Astrocyte (in vitro differentiated cells and primary cell): ENCODE data around the gene FLT3.
"Not testable (repeated sequence)": the region's sequence is repeated elsewhere in the genome, so short reads cannot be mapped to it uniquely, and the experiment has no call there.

ENCODE experiments used
- EZH2 ChIP-seq: IDR thresholded peaks from 2 replicates; pipeline ENCODE4 v1.6.1; 2012; ENCODE audit warnings: mild to moderate bottlenecking, low read length, inconsistent platforms; ENCODE audit not compliant: insufficient read depth
- TF ChIP-seq, protein P1 (sequence below): IDR thresholded peaks from 2 replicates; pipeline ENCODE4 v1.5.1; 2011; ENCODE audit warnings: low read depth, mild to moderate bottlenecking, inconsistent platforms, low read length, moderate library complexity; ENCODE audit not compliant: insufficient read depth

DNA sequence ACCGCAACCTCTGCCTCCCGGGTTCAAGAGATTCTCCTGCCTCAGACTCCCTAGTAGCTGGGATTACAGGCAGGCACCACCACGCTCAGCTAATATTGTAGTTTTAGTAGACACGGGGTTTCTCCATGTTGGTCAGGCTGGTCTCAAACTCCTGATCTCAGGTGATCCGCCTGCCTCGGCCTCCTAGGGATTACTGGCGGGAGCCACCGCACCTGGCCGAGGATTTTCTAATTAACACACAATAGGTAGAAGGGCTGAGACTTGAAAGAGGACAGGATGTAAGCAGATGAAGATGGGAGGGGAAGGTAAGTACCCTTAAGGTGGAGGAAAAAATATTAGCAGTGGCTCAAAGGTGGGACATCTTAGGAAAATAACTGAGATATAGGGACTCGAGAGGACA is 41.2 kb upstream of the FLT3 start:
- TF ChIP-seq, protein P1, sequence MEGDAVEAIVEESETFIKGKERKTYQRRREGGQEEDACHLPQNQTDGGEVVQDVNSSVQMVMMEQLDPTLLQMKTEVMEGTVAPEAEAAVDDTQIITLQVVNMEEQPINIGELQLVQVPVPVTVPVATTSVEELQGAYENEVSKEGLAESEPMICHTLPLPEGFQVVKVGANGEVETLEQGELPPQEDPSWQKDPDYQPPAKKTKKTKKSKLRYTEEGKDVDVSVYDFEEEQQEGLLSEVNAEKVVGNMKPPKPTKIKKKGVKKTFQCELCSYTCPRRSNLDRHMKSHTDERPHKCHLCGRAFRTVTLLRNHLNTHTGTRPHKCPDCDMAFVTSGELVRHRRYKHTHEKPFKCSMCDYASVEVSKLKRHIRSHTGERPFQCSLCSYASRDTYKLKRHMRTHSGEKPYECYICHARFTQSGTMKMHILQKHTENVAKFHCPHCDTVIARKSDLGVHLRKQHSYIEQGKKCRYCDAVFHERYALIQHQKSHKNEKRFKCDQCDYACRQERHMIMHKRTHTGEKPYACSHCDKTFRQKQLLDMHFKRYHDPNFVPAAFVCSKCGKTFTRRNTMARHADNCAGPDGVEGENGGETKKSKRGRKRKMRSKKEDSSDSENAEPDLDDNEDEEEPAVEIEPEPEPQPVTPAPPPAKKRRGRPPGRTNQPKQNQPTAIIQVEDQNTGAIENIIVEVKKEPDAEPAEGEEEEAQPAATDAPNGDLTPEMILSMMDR, result not testable (repeated sequence)
- TF ChIP-seq EZH2, result not testable (repeated sequence)
